ENCODE measurements around the gene SAC3D1.
"Not testable (repeated sequence)": the region's sequence is repeated elsewhere in the genome, so short reads cannot be mapped to it uniquely, and the experiment has no call there.

Gene SAC3D1

GRCh38 chr11:65040847-65041622, at the start of gene SAC3D1:
Gene SAC3D1, plus strand, starts transcription at chr11:65041210. Its CDS starts 83 bp downstream, at chr11:65041293.
- H3K4me1 ChIP-seq (ENCODE audit: control insufficient read depth, insufficient read depth, low read length), result no peaks in the 10 kb centered on the region
- H3K9ac ChIP-seq (ENCODE audit: low read depth, low read length), result peak within 1 kb of the TSS; percentile 85
- peak within 1 kb of the TSS; percentile 95 for H3K4me3 ChIP-seq (ENCODE audit: low read depth, low read length)
- peak within 1 kb of the TSS; percentile 97 for H3K27ac ChIP-seq (ENCODE audit: low read depth, low read length)
- H3K36me3 ChIP-seq (ENCODE audit: control insufficient read depth, insufficient read depth, low read length), result peaks cover 38% of the 10 kb centered on the region
- H3K9me3 ChIP-seq (ENCODE audit: control insufficient read depth, insufficient read depth, low read length), result no peaks in the 10 kb centered on the region
- no peaks in the 10 kb centered on the region for H3K27me3 ChIP-seq (ENCODE audit: control insufficient read depth, insufficient read depth, low read length)

- Histone ChIP-seq H3K4me3 (ENCODE audit: low read depth, low read length) (no peak overlapping the region), H3K27ac (ENCODE audit: low read depth, low read length) (no peak overlapping the region), H3K27me3 (ENCODE audit: control insufficient read depth, insufficient read depth, low read length) (no peaks in the 10 kb centered on the region), H3K9ac (ENCODE audit: low read depth, low read length) (no peak overlapping the region), H3K36me3 (ENCODE audit: control insufficient read depth, insufficient read depth, low read length) (no peaks in the 10 kb centered on the region), H3K9me3 (ENCODE audit: control insufficient read depth, insufficient read depth, low read length) (no peaks in the 10 kb centered on the region), H3K4me1 (ENCODE audit: control insufficient read depth, insufficient read depth, low read length) (peaks cover 5% of the 10 kb centered on the region)
These were observed 46.7 kb upstream of the SAC3D1 start for GRCh38 chr11:64994318-64994717.

- H3K9ac ChIP-seq (ENCODE audit: low read depth, low read length), result no peak overlapping the region
- H3K4me3 ChIP-seq (ENCODE audit: low read depth, low read length), result no peak overlapping the region
- H3K36me3 ChIP-seq (ENCODE audit: control insufficient read depth, insufficient read depth, low read length), result no peaks in the 10 kb centered on the region
- no peak overlapping the region for H3K27ac ChIP-seq (ENCODE audit: low read depth, low read length)
- H3K27me3 ChIP-seq (ENCODE audit: control insufficient read depth, insufficient read depth, low read length), result no peaks in the 10 kb centered on the region
- H3K4me1 ChIP-seq (ENCODE audit: control insufficient read depth, insufficient read depth, low read length), result peaks cover 5% of the 10 kb centered on the region
- H3K9me3 ChIP-seq (ENCODE audit: control insufficient read depth, insufficient read depth, low read length), result no peaks in the 10 kb centered on the region
These were observed 44.7 kb upstream of the SAC3D1 start for GRCh38 chr11:64996327-64996709.

GRCh38 chr11:64996710-64997380, 44.2 kb upstream of the SAC3D1 start, which contains the start of gene BATF2:
Gene BATF2, minus strand, starts transcription at chr11:64996971. Its CDS starts 57 bp downstream, at chr11:64996914.
- peaks cover 5% of the 10 kb centered on the region for H3K4me1 ChIP-seq (ENCODE audit: control insufficient read depth, insufficient read depth, low read length)
- no peak within 1 kb of the TSS for H3K4me3 ChIP-seq (ENCODE audit: low read depth, low read length)
- H3K9ac ChIP-seq (ENCODE audit: low read depth, low read length), result no peak within 1 kb of the TSS
- H3K36me3 ChIP-seq (ENCODE audit: control insufficient read depth, insufficient read depth, low read length), result no peaks in the 10 kb centered on the region
- H3K9me3 ChIP-seq (ENCODE audit: control insufficient read depth, insufficient read depth, low read length), result no peaks in the 10 kb centered on the region
- H3K27ac ChIP-seq (ENCODE audit: low read depth, low read length), result no peak within 1 kb of the TSS
- no peaks in the 10 kb centered on the region for H3K27me3 ChIP-seq (ENCODE audit: control insufficient read depth, insufficient read depth, low read length)

- Histone ChIP-seq H3K27me3 (ENCODE audit: control insufficient read depth, insufficient read depth, low read length) (no peaks in the 10 kb centered on the region), H3K9me3 (ENCODE audit: control insufficient read depth, insufficient read depth, low read length) (no peaks in the 10 kb centered on the region), H3K4me3 (ENCODE audit: low read depth, low read length) (no peak overlapping the region), H3K4me1 (ENCODE audit: control insufficient read depth, insufficient read depth, low read length) (peaks cover 5% of the 10 kb centered on the region), H3K9ac (ENCODE audit: low read depth, low read length) (no peak overlapping the region), H3K36me3 (ENCODE audit: control insufficient read depth, insufficient read depth, low read length) (no peaks in the 10 kb centered on the region), H3K27ac (ENCODE audit: low read depth, low read length) (no peak overlapping the region)
These were observed 42.9 kb upstream of the SAC3D1 start for GRCh38 chr11:64998141-64998540.

- Histone ChIP-seq H3K4me3 (ENCODE audit: low read depth, low read length) (no peak overlapping the region), H3K4me1 (ENCODE audit: control insufficient read depth, insufficient read depth, low read length) (peaks cover 5% of the 10 kb centered on the region), H3K27me3 (ENCODE audit: control insufficient read depth, insufficient read depth, low read length) (no peaks in the 10 kb centered on the region), H3K27ac (ENCODE audit: low read depth, low read length) (no peak overlapping the region), H3K36me3 (ENCODE audit: control insufficient read depth, insufficient read depth, low read length) (no peaks in the 10 kb centered on the region), H3K9ac (ENCODE audit: low read depth, low read length) (no peak overlapping the region), H3K9me3 (ENCODE audit: control insufficient read depth, insufficient read depth, low read length) (no peaks in the 10 kb centered on the region)
These were observed 42.1 kb upstream of the SAC3D1 start for GRCh38 chr11:64998690-64999431.

- Histone ChIP-seq H3K9me3 (ENCODE audit: control insufficient read depth, insufficient read depth, low read length) (no peaks in the 10 kb centered on the region), H3K36me3 (ENCODE audit: control insufficient read depth, insufficient read depth, low read length) (no peaks in the 10 kb centered on the region), H3K27me3 (ENCODE audit: control insufficient read depth, insufficient read depth, low read length) (no peaks in the 10 kb centered on the region), H3K9ac (ENCODE audit: low read depth, low read length) (no peak overlapping the region), H3K4me1 (ENCODE audit: control insufficient read depth, insufficient read depth, low read length) (peaks cover 5% of the 10 kb centered on the region), H3K4me3 (ENCODE audit: low read depth, low read length) (no peak overlapping the region), H3K27ac (ENCODE audit: low read depth, low read length) (no peak overlapping the region)
These were observed 41.5 kb upstream of the SAC3D1 start for GRCh38 chr11:64999478-64999877.

GRCh38 chr11:65002706-65003105, 38.3 kb upstream of the SAC3D1 start:
- Histone ChIP-seq H3K9ac (ENCODE audit: low read depth, low read length) (no peak overlapping the region), H3K36me3 (ENCODE audit: control insufficient read depth, insufficient read depth, low read length) (no peaks in the 10 kb centered on the region), H3K4me1 (ENCODE audit: control insufficient read depth, insufficient read depth, low read length) (no peaks in the 10 kb centered on the region), H3K27me3 (ENCODE audit: control insufficient read depth, insufficient read depth, low read length) (no peaks in the 10 kb centered on the region), H3K27ac (ENCODE audit: low read depth, low read length) (no peak overlapping the region), H3K9me3 (ENCODE audit: control insufficient read depth, insufficient read depth, low read length) (no peaks in the 10 kb centered on the region), H3K4me3 (ENCODE audit: low read depth, low read length) (no peak overlapping the region)

- H3K27me3 ChIP-seq (ENCODE audit: control insufficient read depth, insufficient read depth, low read length), result no peaks in the 10 kb centered on the region
- no peaks in the 10 kb centered on the region for H3K9me3 ChIP-seq (ENCODE audit: control insufficient read depth, insufficient read depth, low read length)
- no peaks in the 10 kb centered on the region for H3K4me1 ChIP-seq (ENCODE audit: control insufficient read depth, insufficient read depth, low read length)
- H3K36me3 ChIP-seq (ENCODE audit: control insufficient read depth, insufficient read depth, low read length), result no peaks in the 10 kb centered on the region
- no peak overlapping the region for H3K9ac ChIP-seq (ENCODE audit: low read depth, low read length)
- H3K27ac ChIP-seq (ENCODE audit: low read depth, low read length), result no peak overlapping the region
- no peak overlapping the region for H3K4me3 ChIP-seq (ENCODE audit: low read depth, low read length)
These were observed 37.7 kb upstream of the SAC3D1 start for GRCh38 chr11:65003282-65003681.

- H3K9me3 ChIP-seq (ENCODE audit: control insufficient read depth, insufficient read depth, low read length); H3K27me3 ChIP-seq (ENCODE audit: control insufficient read depth, insufficient read depth, low read length); H3K4me1 ChIP-seq (ENCODE audit: control insufficient read depth, insufficient read depth, low read length); H3K9ac ChIP-seq (ENCODE audit: low read depth, low read length); H3K4me3 ChIP-seq (ENCODE audit: low read depth, low read length); H3K27ac ChIP-seq (ENCODE audit: low read depth, low read length); H3K36me3 ChIP-seq (ENCODE audit: control insufficient read depth, insufficient read depth, low read length): not testable (repeated sequence)
These were observed 37.0 kb upstream of the SAC3D1 start for GRCh38 chr11:65003968-65004367.

- Histone ChIP-seq H3K36me3 (ENCODE audit: control insufficient read depth, insufficient read depth, low read length) (no peaks in the 10 kb centered on the region), H3K27me3 (ENCODE audit: control insufficient read depth, insufficient read depth, low read length) (no peaks in the 10 kb centered on the region), H3K9me3 (ENCODE audit: control insufficient read depth, insufficient read depth, low read length) (no peaks in the 10 kb centered on the region), H3K9ac (ENCODE audit: low read depth, low read length) (no peak overlapping the region), H3K27ac (ENCODE audit: low read depth, low read length) (no peak overlapping the region), H3K4me1 (ENCODE audit: control insufficient read depth, insufficient read depth, low read length) (peaks cover under 1% of the 10 kb centered on the region), H3K4me3 (ENCODE audit: low read depth, low read length) (no peak overlapping the region)
These were observed 33.0 kb upstream of the SAC3D1 start for GRCh38 chr11:65008016-65008415.
